Nucleus accumbens (tissue), 56 donors: Measurements from ENCODE around the gene PRSS50.

Experiments
- DNase-seq, 56 donors: peaks; one replicate each; lab custom pipeline; 2025; lab: John Stamatoyannopoulos, UW

Gene PRSS50

DNA sequence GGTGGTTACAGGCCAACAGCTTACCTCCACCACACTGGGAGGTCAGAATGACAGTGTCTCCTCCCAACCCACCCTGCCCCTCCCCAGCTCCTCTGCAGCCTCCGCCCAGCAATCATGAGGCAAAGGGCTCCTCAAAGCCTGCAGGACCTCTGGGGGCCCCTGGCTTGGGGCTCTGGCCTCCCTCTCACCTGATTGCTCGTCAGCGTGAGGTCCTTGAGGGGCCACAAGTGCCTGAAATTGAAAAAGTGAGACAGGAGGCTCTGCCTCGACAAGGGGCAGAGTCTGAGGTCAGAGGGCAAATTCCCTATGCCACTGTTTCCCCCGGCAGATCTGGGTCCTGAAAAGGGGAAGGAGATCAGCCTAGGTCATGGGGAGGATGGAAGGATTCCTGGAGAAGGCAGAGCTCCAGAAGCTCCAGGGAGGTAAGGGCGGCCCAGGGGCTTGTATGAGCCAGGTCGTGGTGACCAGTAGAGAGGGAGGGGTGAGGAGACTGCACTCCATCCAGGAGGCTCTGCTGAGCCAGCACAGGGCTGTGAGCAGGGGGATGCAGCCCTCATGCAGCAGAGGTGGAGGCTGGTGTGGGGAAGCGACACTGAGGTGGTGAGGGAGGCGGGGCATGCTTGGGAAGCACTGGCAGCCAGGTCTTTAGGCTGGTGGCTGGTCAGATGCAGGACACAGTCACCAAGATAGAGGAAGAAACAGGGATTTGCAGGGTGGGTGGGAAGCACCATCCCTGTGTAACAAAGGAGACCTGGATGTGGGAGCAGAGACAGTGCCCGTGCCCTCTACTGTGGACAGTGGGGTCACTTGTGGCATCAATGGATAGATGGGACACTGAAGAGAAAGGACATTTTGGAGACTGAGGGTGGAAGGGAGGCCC, 44.3 kb downstream of the PRSS50 start:
- no peak for DNase-seq

GRCh38 chr3:46672349-46672695, 45.3 kb downstream of the PRSS50 start:
- no peak for DNase-seq

- no peak for DNase-seq
These were observed 45.9 kb downstream of the PRSS50 start for GRCh38 chr3:46671541-46672348.

DNA sequence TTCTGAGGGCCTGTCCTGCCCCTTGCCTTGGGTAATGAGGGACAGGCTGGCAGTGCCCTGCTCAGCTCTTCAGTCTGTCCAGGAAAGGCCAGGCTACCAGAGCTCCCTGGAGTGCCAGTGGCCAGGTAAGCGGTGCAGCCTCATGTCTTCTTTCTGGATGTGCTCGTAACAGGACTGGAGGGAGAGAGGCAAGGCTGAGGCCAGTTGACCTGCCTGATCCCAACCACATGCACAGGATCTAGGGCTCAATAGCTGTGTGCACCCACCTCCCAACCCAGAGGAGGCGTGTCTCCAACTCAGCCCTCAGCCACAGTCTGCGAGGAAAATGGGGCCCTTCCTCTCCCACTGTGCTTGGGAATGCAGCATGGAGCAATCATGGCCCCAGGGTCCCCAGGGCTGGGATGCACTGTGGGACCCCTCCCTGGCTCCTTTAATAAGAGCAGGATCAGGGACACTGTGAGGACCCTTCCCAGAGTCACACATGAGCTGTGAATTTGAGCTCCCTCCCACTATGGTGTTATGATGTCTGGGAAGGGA, 46.7 kb downstream of the PRSS50 start:
- no peak for DNase-seq

DNA sequence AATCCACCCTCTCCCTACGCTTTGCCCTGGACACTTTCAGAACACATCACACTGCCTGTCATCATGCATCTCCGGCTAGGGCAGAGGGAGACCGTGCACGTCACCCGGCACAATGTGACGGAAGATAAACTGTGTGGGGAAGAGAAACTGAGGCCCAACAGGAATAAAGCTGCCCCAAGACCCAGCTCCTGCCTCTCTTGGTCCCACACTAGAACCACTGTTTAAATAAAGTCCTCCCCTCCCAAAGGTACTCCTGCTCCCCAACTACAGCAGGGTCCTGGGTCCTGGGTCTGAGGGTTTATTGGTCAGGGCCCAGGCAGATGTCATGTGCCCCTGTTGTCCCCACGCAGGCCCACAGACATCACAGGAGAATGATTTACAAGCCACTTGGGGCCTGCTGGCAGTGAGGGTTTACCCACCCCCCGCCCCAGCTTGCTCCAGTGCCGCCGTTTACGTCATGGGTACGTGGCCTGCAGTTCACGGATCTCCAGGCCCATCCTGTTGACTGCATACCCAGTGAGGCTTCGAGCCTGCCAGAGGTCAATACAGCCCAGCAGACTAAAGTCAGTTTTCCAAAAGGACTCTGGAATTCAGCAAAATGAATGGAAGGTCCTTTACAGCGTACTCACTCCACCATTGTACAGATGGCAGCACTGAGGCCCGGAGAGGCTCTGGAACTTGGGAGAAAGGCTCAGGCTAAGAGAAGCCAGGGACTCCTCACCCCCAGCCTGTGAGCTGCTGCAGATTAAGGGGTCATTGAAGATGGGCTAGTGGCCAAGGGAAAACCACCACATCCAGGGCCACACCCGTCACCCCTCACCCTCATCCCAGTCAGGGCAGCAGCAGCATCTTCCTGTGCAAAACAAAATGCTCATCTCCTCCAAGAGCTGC, 47.4 kb downstream of the PRSS50 start:
- DNase-seq = no peak

- DNase-seq = no peak
These were observed 48.3 kb downstream of the PRSS50 start for GRCh38 chr3:46669191-46669999.

GRCh38 chr3:46668591-46668990, 49.1 kb downstream of the PRSS50 start:
- DNase-seq = no peak

DNA sequence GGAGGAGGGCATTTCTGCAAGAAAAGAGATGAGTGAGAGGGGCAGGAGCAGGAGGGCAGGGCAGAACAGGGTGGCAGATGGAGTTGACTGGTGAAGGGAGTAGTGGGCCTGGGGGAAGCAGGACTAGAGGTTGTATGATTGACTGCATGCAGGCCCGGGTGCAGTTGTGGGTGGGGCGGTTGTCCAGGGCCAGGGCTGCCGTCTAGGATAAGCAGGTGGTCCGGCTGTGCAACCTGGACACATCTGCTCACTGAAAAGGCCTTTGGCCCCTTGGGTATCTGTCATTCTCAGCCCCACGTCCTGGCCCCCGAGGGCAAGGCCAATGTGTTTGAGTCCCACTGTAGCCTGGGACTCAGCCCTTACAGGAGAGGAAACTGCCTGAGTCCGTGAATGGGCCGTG, 49.6 kb downstream of the PRSS50 start:
- DNase-seq = no peak

DNA sequence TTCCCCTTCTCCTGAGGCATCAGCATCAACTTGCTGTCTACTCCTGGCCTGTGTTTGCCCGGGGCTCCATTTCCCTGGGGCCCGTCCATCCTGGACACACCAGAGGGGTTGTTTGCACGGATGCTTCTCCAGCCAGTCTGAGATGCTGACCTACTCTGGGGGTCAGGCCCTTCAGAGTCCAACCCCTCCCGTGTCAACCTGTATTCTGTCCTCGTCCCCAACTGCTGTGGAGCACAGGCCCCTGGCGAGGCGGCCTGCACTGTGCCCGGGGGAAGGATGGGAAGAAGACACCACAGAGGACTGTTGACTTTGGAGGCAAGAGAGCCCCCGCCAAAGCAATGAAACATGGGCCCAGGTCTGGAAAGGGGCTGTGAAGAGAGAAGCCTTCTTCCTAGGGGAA, 50.0 kb downstream of the PRSS50 start:
- no peak for DNase-seq

GRCh38 chr3:46667061-46667621, 50.5 kb downstream of the PRSS50 start:
- no peak for DNase-seq

GRCh38 chr3:46666453-46666845, 51.2 kb downstream of the PRSS50 start:
- DNase-seq = no peak

DNA sequence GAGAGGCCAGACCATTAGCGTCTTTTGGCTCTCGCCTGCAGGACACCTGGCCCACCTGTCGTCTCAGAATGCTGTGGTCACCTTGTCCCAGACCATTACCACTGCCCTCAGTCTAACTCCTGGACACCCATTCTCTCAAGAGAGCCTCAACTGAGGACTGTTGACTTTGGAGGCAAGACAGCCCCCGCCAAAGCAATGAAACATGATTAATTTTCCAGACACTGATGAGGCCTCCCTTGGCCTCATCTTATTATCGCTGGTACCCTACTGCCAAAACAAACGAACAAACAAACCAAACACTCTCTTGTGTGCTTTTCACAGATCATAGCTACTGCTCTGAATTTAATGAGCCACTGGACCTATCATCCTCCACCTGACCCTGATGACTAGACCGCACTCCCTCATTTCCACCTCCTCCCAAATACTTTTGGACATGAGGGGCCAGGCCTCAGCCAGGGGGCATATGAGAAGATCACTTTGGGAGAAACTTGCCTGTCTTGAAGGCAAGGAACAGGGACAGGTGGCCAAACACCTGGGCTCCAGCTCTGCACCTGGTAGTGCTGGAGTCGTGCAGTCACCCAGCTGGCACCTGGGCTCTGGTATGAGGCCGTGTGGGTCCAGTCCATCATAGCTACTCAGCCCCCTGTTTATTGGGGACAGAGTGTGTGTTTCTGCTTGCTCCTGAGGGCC, 51.8 kb downstream of the PRSS50 start:
- no peak for DNase-seq

DNA sequence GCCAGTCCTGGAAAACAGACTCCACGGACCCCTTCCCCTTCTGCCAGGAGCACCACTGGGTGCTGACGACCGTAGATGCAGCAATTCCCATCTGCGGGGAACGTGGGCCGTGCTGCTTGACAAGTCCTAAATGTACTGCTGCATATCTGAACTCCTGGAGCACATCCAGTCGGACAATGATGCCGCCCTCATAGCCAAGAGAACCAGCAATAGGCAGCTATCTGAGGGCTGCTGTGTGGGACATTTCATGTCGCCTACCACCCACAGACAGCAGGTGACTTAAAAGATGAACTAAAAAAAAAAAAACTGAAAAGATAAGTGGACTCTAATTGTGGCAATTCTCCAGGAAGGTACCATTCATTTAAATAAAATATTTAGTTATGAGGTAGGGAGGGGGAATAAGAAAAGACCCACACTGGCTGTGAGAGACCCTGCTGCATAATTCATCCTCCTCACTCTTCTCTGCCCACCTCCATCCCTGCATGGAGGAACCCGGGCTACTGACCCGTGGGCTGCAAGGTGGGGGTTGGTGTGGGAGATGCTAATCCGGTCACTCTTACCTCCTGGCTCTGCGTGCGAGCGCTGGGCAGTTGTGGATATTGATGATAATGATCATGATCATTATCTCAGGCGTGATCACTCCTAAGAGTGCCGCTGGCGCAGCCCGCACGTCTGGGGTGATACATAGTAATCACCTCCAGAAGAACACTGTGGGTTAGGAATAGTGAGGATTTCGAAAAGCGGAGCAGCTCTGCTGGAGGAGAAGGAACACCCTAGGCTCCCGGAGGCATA, 52.5 kb downstream of the PRSS50 start:
- no peak for DNase-seq

- no peak for DNase-seq
These were observed 53.3 kb downstream of the PRSS50 start for GRCh38 chr3:46664188-46664970.

DNA sequence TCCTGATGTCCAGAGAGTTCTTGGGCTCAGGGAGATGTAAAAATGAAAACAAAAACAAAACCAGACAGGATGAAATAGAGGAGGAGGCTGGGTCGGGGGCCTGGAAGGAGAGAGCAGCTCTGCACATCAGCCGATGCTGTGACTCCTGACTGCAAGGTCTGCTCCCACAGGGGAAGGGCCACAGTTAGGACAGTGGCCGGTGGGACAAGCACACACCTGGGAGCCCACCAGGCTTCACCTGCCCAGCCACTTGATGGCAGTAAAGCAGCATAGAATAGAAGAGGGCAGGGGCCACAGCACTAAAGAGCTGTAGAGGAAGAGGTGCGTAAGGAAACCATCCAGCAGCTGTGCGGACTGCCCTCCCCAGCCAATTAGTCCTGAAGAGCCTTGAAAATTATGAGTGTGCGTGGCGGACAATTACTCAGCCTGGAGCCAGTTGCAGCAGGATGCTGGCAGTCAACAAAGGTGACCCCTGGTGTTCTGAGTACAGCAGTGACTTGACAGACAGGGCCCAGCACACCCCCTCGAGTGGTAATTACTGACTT, 54.0 kb downstream of the PRSS50 start:
- no peak for DNase-seq

DNA sequence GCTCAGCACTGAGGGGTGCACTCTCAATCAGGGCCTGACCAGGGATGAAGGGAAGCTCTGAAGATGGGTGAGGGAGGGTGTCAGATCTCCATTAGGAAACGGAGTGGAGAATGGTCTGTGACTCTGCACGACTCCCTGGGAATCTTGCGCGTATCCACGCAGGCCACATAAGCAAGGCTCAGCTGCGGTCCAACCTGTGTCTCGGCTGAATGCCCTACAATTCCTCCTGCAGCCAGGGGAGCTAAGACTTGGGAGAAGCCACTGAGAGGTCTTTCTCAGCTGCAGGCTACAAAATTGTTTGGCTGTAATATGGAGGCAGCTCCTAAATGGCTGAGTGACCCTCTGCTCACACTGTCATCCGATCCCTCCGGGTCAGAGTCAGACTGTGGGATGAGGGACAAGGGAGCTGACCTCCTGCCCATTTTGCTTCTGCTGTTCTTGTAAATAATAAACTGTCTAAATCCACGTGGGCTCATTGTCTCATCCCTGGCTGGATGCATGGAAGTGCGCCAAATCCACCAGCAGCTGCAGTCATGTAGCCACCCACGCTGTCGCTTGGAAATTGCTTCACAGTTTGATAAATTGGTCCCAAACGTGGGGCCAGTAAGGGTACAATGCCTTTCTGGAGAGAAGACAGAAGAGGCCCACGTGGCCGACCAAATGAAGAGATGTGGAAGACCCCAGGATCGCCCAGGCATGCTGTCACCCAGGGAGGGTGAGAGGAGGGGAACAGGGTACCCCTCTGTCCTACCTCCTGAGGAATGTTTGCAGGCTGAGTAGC, 54.7 kb downstream of the PRSS50 start:
- DNase-seq = peak in 15 of 56 donors; percentile 11 to 55 (median 33)
